Activated CD4-positive, alpha-beta T cell treated with anti-CD3 and anti-CD28 coated beads for 4 hours (primary cell): ENCODE results near the gene KTN1.

ENCODE experiments used
- DNase-seq, 2 donors: peaks; one replicate each; pipeline ENCODE4 v3.0.0-alpha.2; 2020

KTN1 gene

GRCh38 chr14:55688566-55688965 lies 108.6 kb downstream of the KTN1 start:
- no peak for DNase-seq

DNA sequence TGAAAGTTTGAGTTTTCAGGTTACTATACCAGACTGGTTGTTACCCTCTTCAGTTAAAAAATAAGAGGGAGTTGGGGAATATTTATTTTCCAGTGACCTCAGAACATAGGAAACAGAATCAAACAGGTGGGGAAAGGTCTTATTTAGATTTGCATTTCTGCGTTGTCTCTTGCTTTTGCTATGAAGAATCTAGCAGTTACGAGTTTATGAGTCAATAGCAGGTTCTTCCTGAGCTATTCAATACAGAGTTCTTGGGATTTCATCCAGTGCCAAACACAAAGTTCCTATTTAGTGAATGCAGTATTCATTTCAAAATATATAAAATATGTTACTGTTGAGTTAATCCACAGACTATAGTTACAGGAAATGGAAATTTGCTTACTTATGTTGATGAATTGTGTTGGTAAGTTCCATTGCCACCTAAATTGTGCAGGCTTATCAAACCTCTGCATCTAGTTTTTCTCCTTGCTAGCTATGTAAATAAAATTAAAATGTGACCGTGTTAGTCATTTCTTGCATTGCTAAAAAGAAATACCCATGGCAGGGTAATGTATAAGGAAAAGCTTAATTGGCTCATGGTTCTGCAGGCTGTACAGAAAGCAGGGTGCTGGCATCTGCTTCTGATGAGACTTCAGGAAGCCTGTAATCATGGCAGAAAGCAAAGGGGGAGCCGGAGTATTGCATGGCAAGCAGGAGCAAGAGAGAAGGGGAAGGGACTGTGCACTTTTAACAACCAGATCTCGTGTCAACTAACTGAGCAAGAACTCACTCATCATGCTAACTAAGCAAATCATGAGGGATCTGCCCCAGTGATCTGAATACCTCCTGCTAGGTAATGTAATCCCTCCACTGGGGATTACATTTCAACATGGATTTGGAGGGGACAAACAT lies 110.2 kb downstream of the KTN1 start:
- DNase-seq: no peak

DNA sequence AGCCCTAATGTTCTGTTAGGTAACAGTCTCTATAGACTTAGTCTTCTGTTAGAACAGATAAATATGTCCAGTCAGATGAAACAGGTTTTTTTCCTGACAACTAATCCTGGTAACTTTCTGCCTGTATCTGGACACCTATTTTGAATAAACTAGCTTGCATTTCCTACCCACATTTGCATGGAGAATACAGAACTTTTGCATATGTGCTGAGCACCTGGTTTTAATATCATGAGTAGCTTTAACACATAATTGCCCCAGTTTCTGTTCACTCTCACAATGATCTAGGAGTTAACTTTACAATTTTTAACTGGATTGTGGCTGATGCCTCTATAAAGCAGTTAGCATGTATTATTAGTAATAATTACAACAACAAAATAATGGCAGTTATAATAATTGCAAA lies 111.7 kb downstream of the KTN1 start:
- DNase-seq: no peak

- DNase-seq: no peak
Observed at GRCh38 chr14:55693904-55694303, 113.9 kb downstream of the KTN1 start.

DNA sequence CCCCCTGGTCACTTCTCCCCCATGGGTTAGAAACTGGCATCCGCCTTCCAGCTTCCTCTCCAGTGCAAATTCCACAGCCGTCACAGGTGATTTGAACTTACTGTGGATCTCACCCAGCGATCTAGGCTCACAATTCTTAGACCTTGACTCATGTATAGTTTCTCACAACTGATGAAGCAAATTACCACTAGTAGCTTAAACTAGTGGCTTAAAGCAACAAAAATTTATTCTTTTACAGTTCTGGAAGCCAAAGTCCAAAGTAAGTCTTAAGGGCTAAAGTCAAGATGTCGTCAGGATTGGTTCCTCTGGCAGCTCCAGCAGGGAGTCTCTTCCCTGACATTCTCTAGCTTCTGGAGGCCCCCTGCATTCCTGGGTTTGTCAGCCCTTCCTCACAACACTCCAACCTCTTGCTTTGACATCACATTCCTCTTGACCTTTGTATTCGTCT lies 117.4 kb downstream of the KTN1 start:
- DNase-seq: no peak

DNA sequence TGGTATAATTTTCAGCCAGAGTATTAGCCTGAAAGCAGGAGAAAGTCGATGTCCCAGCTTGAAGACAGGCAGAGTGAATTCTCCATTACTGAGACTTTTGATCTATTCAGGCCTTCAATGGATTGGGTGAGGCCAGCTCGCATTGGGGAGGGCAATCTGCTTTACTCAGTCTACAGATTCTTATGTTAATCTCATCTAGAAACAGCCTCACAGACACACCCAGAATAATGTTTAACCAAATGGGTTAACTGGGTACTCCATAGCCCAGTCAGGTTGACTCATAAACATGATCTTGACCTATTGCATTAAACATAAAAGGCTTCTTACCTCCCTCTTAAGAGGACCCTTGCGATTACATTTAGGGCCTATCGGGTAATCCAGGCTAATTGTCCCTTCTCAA lies 118.0 kb downstream of the KTN1 start:
- DNase-seq: no peak

DNA sequence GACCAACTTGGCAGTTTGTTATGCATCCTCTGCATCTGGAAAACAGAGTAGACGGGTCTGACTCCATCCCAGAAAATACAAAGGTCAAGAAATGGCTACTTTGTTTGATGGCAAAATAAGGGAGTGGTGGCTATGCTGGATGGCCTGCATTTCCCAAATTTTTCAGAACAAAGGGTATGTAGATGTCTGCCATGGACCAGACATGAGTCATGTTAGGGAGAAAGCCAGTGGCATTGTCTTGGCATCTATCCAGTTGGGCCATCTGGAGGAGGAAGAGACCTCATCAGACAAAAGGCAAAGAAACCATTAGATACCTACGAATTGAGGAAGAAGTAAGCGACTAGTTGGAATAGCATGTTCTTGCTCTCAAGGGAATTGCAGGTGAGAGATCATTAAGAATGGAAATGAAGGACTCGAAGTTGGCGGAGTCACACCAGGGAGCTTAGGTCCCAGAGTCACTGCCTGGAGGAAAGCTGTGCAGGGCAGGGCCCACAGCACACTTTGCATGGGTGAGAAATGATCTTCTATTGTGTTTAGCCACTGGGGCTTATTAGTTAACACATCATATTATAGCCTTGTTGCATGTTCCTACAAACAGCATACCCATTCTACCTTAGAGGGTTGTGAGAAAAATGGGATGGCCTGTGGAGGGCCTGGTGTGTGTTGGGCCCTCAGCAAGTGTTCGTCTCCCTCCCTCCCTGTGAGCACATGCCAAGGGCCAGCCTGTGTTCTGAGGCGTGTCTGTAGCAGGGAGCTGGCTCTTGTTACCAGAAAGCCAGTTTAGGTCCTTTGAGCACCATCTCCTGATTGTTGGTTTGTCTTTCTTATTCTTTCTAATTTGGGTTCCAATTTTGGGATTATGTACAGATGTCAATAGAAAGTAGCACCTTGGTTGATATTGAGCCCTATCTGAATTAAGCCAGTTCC lies 119.4 kb downstream of the KTN1 start:
- DNase-seq: no peak

GRCh38 chr14:55701638-55702037 lies 121.6 kb downstream of the KTN1 start:
- no peak for DNase-seq

DNA sequence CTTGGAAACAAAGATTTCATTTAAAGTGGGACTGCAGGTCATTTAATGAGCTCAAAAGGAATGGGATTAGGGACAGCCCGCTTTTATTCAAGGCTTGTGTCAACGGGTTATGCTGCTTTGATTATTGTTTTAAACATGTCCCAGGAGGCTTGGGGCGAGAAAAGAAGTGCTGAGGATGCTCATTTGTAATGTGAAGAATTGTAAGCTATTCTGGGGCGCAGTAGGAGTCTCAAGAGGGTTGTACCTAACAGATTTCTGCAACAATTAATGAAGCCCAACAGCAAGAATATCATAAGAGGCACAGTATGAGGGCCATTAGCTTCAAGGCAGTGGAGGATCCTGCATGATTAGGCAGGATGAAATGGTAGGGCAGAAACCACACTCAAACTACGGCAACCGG lies 122.5 kb downstream of the KTN1 start:
- DNase-seq: no peak

- DNase-seq: no peak
Observed at GRCh38 chr14:55704654-55705053, 124.6 kb downstream of the KTN1 start.

- no peak for DNase-seq
Observed at GRCh38 chr14:55705651-55706364, 125.8 kb downstream of the KTN1 start.

DNA sequence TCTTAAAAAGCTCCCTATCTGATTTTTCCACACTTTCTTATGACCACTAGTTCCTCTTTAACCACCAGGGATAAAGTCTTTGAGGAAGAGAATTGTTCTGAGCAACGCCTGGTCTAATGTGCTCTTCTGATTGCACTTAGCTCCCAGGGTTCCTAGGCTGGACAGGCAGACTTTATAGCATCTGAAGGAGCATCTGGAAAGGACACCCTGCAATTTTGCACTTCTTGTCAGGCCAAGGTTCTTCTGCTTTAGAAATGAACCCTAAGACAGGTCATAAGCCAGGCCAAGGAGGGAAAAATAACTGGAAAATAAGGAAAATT lies 126.3 kb downstream of the KTN1 start:
- DNase-seq: no peak

DNA sequence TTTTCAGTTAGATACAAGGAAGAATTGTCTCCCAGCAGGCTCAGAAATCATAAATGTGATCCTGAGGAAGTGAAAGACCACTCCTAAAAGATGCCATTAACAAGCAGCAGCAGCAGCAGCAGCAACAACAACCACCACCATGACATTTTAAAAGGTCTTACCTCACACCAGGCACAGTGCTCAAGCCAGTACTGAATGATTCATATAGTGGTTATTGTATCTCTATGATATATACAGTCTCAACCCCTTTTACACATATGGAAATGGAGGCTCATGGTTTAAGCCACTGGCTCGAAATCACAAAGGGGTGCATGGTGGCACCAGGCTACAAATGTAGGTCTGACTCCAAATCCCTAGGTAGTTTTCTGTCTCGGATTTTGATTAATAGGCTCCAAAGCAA lies 126.9 kb downstream of the KTN1 start:
- no peak for DNase-seq

DNA sequence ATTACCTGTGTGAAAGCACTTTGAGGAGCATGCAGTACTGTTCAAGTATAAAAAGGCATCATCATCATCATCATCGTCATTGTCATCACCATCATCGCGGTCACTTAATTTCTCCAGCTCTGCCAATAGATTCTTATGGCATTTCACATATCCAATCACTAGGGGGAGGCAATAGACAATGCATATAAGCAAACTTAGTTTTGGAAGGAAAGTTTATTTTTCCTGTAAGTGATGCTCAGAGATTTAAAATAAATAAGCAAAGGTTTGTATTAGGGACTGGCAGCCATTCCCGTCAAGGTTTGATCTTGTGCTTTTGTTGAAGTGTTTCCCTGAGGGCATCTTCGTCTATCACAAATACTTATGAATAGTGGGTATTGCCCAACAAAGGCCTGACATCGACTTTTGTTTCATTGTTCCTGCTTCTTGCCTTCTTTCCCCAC lies 127.4 kb downstream of the KTN1 start:
- no peak for DNase-seq

DNA sequence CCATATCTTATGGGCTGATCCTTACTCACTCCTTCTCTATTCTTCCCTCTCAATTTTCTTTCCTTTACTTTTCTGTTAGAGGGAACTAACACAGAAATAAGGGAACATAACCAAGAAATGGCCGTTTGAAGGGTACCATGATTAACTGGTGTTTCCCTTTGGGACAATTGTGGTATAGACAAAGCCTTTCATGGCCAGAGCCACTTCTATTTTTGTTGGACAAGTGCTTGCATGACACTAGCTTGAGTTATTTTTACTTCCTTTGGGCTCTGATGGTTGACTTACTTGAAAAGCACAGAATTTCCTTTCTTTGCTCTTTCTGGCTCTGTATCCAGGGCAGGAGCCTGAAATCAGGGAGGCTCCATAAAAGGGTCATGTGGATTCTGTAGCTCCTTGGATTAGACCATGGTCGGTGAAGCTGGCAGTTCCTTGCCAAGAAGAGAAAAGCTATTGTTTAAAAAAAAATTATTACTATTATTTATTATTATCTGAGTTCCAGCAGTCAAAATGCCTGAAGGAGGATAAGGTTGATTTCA lies 130.6 kb downstream of the KTN1 start:
- DNase-seq: no peak

- DNase-seq: no peak
Observed at GRCh38 chr14:55711175-55711811, 131.3 kb downstream of the KTN1 start.

- DNase-seq: no peak
Observed at GRCh38 chr14:55712491-55712890, 132.5 kb downstream of the KTN1 start.

- DNase-seq: no peak
Observed at GRCh38 chr14:55713486-55713885, 133.5 kb downstream of the KTN1 start.

DNA sequence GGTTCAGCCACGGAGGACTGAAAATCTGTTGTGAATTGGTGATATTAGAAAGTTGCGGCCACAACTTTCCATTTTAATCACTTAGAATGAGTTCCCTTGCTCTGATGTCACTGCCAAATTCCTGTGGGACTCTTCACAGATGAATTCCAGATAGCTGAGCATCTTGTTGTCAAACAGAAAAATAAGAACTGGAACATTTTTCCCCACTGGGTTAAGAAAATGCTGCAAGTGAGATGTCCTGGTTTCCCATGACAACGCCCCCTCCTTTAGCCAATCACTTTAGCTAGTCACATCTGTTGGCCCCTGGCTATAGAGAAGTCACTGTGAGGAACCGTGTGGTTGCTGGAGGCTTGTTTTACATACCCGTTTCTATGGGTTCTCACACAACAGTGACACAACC lies 135.9 kb downstream of the KTN1 start:
- DNase-seq: no peak

DNA sequence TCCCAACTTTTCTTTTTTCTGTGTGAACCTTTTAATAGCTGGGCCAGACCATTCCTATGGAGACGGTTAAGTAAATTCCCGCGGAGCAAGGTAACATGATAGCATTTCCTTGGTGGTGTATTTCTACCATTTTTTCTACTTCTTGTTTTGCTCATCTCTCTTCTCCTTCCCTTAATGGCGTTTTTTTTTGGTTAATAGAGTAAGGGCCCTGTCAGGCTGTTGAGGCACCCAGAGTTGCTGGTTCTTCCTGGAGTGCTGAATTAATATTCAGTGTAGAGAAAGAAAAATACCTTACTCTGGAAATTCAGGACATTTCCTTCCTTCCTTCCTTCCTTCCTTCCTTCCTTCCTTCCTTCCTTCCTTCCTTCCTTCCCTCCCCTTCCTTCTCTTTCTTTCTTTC lies 137.6 kb downstream of the KTN1 start:
- DNase-seq: no peak

DNA sequence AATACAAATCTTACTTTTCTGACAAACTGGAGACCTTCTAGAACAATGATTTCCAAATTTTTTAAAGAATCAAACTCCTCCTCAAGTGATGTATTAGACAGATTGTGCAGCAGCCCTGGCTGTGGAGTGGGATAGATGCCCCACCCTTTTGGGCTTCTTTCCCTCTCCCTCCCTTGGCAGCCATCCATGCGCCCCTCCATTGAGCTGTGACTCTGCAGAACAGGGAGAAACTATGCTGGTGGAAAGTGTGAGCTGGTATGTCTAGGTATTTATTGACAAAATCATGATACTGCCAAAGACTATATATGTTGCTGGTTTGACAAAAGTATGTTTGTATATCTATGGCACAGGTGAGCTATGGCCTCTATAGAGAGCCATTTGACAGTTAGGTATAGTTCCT lies 138.5 kb downstream of the KTN1 start:
- no peak for DNase-seq

GRCh38 chr14:55720796-55721195 lies 140.8 kb downstream of the KTN1 start:
- no peak for DNase-seq

DNA sequence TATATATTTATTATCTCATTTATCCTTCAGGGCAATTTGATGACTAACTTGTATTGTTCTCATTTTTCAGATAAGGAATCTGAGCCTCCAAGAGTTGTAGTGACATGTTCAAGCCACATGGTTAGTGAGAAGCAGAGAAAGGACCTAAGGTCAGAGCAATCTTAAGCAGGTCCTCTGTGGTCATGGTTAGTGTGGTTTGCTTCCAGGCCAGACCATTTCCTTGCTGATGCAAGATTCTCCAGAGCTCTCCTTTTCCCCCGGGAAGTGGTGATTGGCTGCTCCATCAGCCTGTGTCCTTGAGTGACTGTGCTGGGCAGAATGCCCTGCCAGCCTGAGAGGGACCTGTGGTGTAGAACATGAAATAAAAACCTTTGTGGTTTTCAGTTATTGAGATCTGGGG lies 141.3 kb downstream of the KTN1 start:
- no peak for DNase-seq
